ENCODE measurements around the gene SLC12A7. TPM values are rescaled to one million over a fixed set of nuclear protein-coding genes. Genes with fewer than 3 reads are reported as not detected.

The SLC12A7 gene
- total RNA-seq, 2 donors from 2014 or later: 28.5 to 42.3 TPM

GRCh38 chr5:1142886-1143669, 31.2 kb upstream of the SLC12A7 start:
- TF ChIP-seq CTCF (IDR thresholded peaks at IDR 0.05): no peak
- no peak for DNase-seq (ENCODE audit: low spot score)

GRCh38 chr5:1141834-1142233, 30.0 kb upstream of the SLC12A7 start:
- H3K27me3 ChIP-seq: no peaks in the 10 kb centered on the region
- no peak for DNase-seq (ENCODE audit: low spot score)
- H3K9me3 ChIP-seq: no peaks in the 10 kb centered on the region
- TF ChIP-seq CTCF (IDR thresholded peaks at IDR 0.05): no peak
- peaks cover 0 to 23% of the 10 kb centered on the region in 2 donors for H3K4me1 ChIP-seq
- H3K4me3 ChIP-seq: no peak overlapping the region
- no peak overlapping the region for H3K27ac ChIP-seq
- H3K36me3 ChIP-seq: no peaks in the 10 kb centered on the region

More at GRCh38 chr5:1142886-1143669, 31.2 kb upstream of the SLC12A7 start:
- Histone ChIP-seq H3K4me3 (no peak overlapping the region), H3K27ac (no peak overlapping the region), H3K4me1 (peaks cover 0 to 23% of the 10 kb centered on the region in 2 donors), H3K36me3 (no peaks in the 10 kb centered on the region), H3K27me3 (no peaks in the 10 kb centered on the region), H3K9me3 (no peaks in the 10 kb centered on the region)

DNA sequence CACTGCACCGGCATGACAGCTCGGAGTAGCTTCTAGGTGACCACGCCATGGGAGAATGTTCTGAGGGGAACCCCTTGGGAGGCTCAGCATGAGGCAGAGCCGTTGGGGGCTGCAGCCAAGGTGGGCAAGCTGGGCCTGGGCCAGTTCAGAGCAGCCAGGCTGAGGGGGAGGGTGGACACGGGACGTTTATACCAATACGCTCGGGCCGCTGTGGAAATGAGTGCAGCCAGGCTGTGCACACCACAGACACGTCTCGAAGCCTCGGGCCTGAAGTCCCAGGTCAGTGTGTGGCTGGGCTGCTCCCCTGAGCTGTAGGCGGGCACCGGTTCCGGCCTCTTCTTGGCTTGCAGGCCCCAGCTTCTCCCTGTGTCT, 28.9 kb upstream of the SLC12A7 start:
- Histone ChIP-seq H3K4me3 (no peak overlapping the region), H3K27ac (no peak overlapping the region), H3K9me3 (no peaks in the 10 kb centered on the region), H3K36me3 (no peaks in the 10 kb centered on the region), H3K27me3 (no peaks in the 10 kb centered on the region), H3K4me1 (peaks cover 0 to 18% of the 10 kb centered on the region in 2 donors)
- DNase-seq (ENCODE audit: low spot score): no peak
- no peak for TF ChIP-seq CTCF (IDR thresholded peaks at IDR 0.05)

- H3K36me3 ChIP-seq: no peaks in the 10 kb centered on the region
- peak; percentile 88 to 95 for TF ChIP-seq CTCF (IDR thresholded peaks at IDR 0.05)
- no peaks in the 10 kb centered on the region for H3K9me3 ChIP-seq
- no peak for DNase-seq (ENCODE audit: low spot score)
- no peaks in the 10 kb centered on the region for H3K27me3 ChIP-seq
- H3K4me1 ChIP-seq: peaks cover 0 to 20% of the 10 kb centered on the region in 2 donors
- H3K4me3 ChIP-seq: no peak overlapping the region
- H3K27ac ChIP-seq: no peak overlapping the region
Observed at GRCh38 chr5:1140171-1140817, 28.4 kb upstream of the SLC12A7 start.

DNA sequence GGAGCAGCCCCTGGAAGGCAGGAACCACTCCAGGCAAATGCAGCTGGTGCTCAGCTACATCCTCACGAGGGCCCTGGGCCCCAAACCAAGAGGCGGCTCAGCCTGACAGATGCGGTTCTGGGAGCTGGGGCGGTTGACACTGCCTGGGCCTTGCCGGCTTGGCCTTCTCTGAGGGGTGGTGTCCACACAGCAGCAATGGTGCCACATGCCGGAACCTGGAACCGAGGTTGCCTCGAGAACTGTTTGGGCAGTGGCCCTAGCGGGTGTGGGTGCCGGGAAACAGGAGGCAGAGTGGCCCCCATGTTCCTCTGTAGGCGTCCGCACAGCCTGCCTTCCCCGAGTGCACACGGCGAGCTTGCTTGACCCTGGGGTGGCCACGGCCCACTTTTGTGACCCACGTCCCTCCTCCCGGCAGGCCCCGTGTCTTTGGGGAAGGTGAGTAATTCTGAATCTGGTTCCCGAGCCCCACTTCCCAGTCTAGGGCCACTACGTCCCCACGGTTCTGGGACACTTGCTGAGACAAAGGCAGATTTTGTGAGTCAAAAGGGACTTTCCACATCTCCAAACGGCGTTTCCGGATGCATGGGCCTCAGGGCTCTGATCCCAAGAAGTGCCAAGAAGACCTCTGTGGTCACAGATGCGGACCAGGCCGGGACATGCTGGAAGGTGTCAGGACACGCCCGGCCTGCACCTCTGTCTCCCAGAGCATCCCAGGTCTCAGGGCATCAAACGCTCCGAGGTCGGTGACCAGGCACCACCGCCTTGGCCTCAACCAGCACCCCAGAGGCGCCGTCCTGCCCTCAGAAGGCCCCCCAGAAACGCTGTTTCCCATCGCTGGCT, 27.7 kb upstream of the SLC12A7 start:
- Histone ChIP-seq H3K36me3 (no peaks in the 10 kb centered on the region), H3K4me1 (peaks cover 0 to 23% of the 10 kb centered on the region in 2 donors), H3K27me3 (no peaks in the 10 kb centered on the region), H3K27ac (no peak overlapping the region), H3K4me3 (no peak overlapping the region), H3K9me3 (no peaks in the 10 kb centered on the region)
- no peak for TF ChIP-seq CTCF (IDR thresholded peaks at IDR 0.05)
- no peak for DNase-seq (ENCODE audit: low spot score)
